Keratinocyte (primary cell): ENCODE data around the gene EIF3A. TPM values are rescaled to one million over a fixed set of nuclear protein-coding genes. Genes with fewer than 3 reads are reported as not detected.

ENCODE experiments used
- DNase-seq: peaks from one replicate; pipeline ENCODE4 v3.0.0-alpha.2; 2011; ENCODE audit warnings: low read depth, missing footprints, low spot score
- FAIRE-seq: peaks from 2 replicates; lab custom pipeline; 2011; peaks lifted over from hg19 to GRCh38; lab: Jason Lieb, UNC
- H2AFZ ChIP-seq: 2 replicates; pipeline ENCODE4 v1.6.0; 2012; ENCODE audit warnings: low read length, control low read depth, inconsistent platforms; ENCODE audit not compliant: control insufficient read depth
- H3K27ac ChIP-seq: 2 replicates; pipeline ENCODE4 v1.5.1; 2011; ENCODE audit warnings: low read length; ENCODE audit not compliant: control insufficient read depth, insufficient read depth
- H3K27me3 ChIP-seq: 3 replicates; pipeline ENCODE4 v1.6.0; 2011; ENCODE audit warnings: low read length; ENCODE audit not compliant: control insufficient read depth, insufficient read depth; ENCODE audit errors: extremely low read depth
- H3K36me3 ChIP-seq, 2 experiments: 2 replicates in 1 of 2; 3 replicates in 1 of 2; pipeline ENCODE4 v1.5.1; 2011; ENCODE audit warnings: low read length in 2 of 2, mild to moderate bottlenecking in 1 of 2; ENCODE audit not compliant: control insufficient read depth in 2 of 2, insufficient read depth in 2 of 2; ENCODE audit errors: extremely low read depth in 1 of 2
- H3K4me1 ChIP-seq: 3 replicates; pipeline ENCODE4 v1.5.1; 2011; ENCODE audit warnings: low read length; ENCODE audit not compliant: control insufficient read depth, insufficient read depth; ENCODE audit errors: extremely low read depth
- H3K4me2 ChIP-seq: 3 replicates; pipeline ENCODE4 v1.6.0; 2011; ENCODE audit warnings: low read depth, low read length; ENCODE audit not compliant: control insufficient read depth, insufficient read depth; ENCODE audit errors: extremely low read depth
- H3K4me3 ChIP-seq, 3 experiments: fragments of 200-600 bp in 1 of 3; sonication (generic) in 1 of 3; 2 replicates in 2 of 3; 3 replicates in 1 of 3; pipeline ENCODE4 v1.5.1; 2011 to 2016; ENCODE audit warnings: low read length in 3 of 3, mild to moderate bottlenecking in 3 of 3, control low read depth in 2 of 3, inconsistent platforms in 1 of 3, low read depth in 1 of 3, mixed read lengths in 1 of 3, mixed run types in 1 of 3, moderate library complexity in 1 of 3; ENCODE audit not compliant: control insufficient read depth in 2 of 3, insufficient read depth in 2 of 3; ENCODE audit errors: extremely low read depth in 1 of 3
- H3K79me2 ChIP-seq: 2 replicates; pipeline ENCODE4 v1.6.0; 2012; ENCODE audit warnings: low read length; ENCODE audit not compliant: control insufficient read depth, insufficient read depth
- H3K9ac ChIP-seq: 3 replicates; pipeline ENCODE4 v1.6.0; 2011; ENCODE audit warnings: low read length; ENCODE audit not compliant: control insufficient read depth, insufficient read depth; ENCODE audit errors: extremely low read depth
- H3K9me1 ChIP-seq: 3 replicates; pipeline ENCODE4 v1.6.0; 2011; ENCODE audit warnings: low read length; ENCODE audit not compliant: control insufficient read depth, insufficient read depth; ENCODE audit errors: extremely low read depth
- H3K9me3 ChIP-seq: 2 replicates; pipeline ENCODE4 v1.5.1; 2012; ENCODE audit warnings: low read depth, low read length; ENCODE audit not compliant: control insufficient read depth
- H4K20me1 ChIP-seq: 3 replicates; pipeline ENCODE4 v1.6.0; 2011; ENCODE audit warnings: low read length; ENCODE audit not compliant: control insufficient read depth, insufficient read depth; ENCODE audit errors: extremely low read depth
- CTCF ChIP-seq, 3 experiments: IDR thresholded peaks in 1 of 3; conservative IDR thresholded peaks in 1 of 3; optimal IDR thresholded peaks in 1 of 3; 2 replicates in 2 of 3; 3 replicates in 1 of 3; pipeline versions ENCODE3 to v1.5.1; 2011; ENCODE audit warnings: low read length in 3 of 3, mild to moderate bottlenecking in 3 of 3, moderate library complexity in 2 of 3, control low read depth in 1 of 3, inconsistent platforms in 1 of 3; ENCODE audit not compliant: insufficient read depth in 2 of 3; ENCODE audit errors: extremely low read depth in 1 of 3
- EZH2 ChIP-seq: IDR thresholded peaks from one replicate; pipeline ENCODE4 v1.6.1; 2012; ENCODE audit warnings: inconsistent platforms, mild to moderate bottlenecking, low read length, moderate library complexity
- dilution Hi-C: fragments of 300-500 bp; cut with MboI; formaldehyde crosslinking; loops from one replicate; pipeline ENCODE4 v1.7.0; 2020; ENCODE audit warnings: low sequenced_read_pairs; ENCODE audit not compliant: extremely low pct_ligation_motif_present
- polyA plus RNA-seq, 5 experiments: library from polyadenylated mRNA; depleted of rRNA in 3 of 5; stranded (reverse) in 3 of 5; stranded (forward) in 1 of 5; unstranded in 1 of 5; fragments of >200 nt; gene quantifications; 1 replicate in 1 of 5; 2 replicates in 3 of 5; 3 replicates in 1 of 5; pipeline versions ENCODE4 v1.2.1 to v1.2.3, GENCODE V29; 2011 to 2012; ENCODE audit warnings: missing spikeins in 2 of 5, low read depth in 1 of 5, low replicate concordance in 1 of 5

EIF3A gene
- polyA plus RNA-seq, 1 donor (not counting 4 experiments of a cell fraction or from before 2014, with no cell fraction given) = 84.4 TPM

DNA sequence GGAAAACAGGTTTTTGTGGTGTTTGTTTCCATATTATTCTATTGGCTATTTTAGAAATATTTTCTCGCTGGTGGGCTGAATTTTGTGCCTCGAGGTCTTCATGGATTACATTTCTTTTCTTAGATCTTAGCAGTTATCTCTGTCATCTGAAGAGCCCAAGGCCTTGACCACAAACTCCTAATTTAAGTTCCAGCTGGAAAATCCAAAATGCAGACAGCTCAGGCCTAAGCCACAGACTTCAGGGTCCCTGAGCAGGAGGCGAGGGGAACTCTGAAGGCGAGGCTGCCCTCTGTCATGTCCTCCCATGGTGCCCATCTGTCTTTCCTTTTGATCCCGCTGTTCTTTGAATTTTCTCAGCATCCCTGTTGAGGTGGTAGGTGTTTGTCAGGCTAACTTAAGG, 37.6 kb upstream of the EIF3A start:
- TF ChIP-seq EZH2 = no peak
- no peak for TF ChIP-seq CTCF (optimal IDR thresholded peaks at IDR 0.05 in 1 of 3, IDR thresholded peaks at IDR 0.05 in 1 of 3, conservative IDR thresholded peaks at IDR 0.05 in 1 of 3; ENCODE audit: extremely low read depth in 1 of 3, insufficient read depth in 2 of 3, low read length in 3 of 3)
- no peaks in the 10 kb centered on the region for H3K9me3 ChIP-seq
- H3K4me3 ChIP-seq = no peak overlapping the region
- H3K4me2 ChIP-seq = no peak overlapping the region
- H3K27me3 ChIP-seq = no peaks in the 10 kb centered on the region
- no peaks in the 10 kb centered on the region for H3K79me2 ChIP-seq
- DNase-seq (no peak), FAIRE-seq (no peak)
- no peak overlapping the region for H3K27ac ChIP-seq
- dilution Hi-C loops = no loop called here
- H2AFZ ChIP-seq = no peak overlapping the region
- H4K20me1 ChIP-seq = no peaks in the 10 kb centered on the region
- no peaks in the 10 kb centered on the region for H3K4me1 ChIP-seq
- H3K36me3 ChIP-seq = peaks cover 14 to 19% of the 10 kb centered on the region in 2 experiments
- no peaks in the 10 kb centered on the region for H3K9me1 ChIP-seq
- H3K9ac ChIP-seq = no peak overlapping the region

DNA sequence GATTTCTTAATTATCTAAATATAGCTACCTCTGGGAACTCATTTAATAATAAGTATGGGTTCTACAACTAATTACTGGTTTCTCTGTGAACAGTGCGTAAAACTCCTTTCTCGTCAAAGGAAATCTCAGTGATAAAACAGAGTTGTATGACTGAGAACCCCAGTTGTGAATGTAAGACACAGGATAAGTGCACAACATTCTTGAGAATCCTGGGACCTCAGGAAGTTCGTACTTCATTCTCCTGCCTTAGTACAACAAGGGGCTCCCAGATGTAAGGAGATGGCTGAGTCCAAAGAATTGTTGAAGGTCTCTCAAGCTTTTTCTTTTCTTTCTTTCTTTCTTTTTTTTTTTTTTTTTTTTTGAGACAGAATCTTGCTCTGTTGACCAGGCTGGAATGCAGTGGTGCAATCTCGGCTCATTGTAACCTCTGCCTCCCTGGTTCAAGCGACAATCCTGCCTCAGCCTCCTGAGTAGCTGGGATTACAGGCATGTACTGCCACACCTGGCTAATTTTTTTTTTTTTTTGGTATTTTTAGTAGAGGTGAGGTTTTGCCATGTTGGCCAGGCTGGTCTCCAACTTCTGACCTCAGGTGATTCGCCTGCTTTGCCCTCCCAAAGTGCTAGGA, 35.8 kb upstream of the EIF3A start:
- no peaks in the 10 kb centered on the region for H3K27me3 ChIP-seq
- H3K27ac ChIP-seq = no peak overlapping the region
- H4K20me1 ChIP-seq = no peaks in the 10 kb centered on the region
- no peak for TF ChIP-seq EZH2
- TF ChIP-seq CTCF (optimal IDR thresholded peaks at IDR 0.05 in 1 of 3, IDR thresholded peaks at IDR 0.05 in 1 of 3, conservative IDR thresholded peaks at IDR 0.05 in 1 of 3; ENCODE audit: extremely low read depth in 1 of 3, insufficient read depth in 2 of 3, low read length in 3 of 3) = no peak
- peaks cover 14 to 17% of the 10 kb centered on the region in 2 experiments for H3K36me3 ChIP-seq
- H3K4me1 ChIP-seq = no peaks in the 10 kb centered on the region
- H3K4me2 ChIP-seq = no peak overlapping the region
- no peak overlapping the region for H3K9ac ChIP-seq
- no peaks in the 10 kb centered on the region for H3K79me2 ChIP-seq
- no peak overlapping the region for H3K4me3 ChIP-seq
- no peaks in the 10 kb centered on the region for H3K9me1 ChIP-seq
- dilution Hi-C loops = no loop called here
- no peaks in the 10 kb centered on the region for H3K9me3 ChIP-seq
- FAIRE-seq (no peak), DNase-seq (no peak)
- no peak overlapping the region for H2AFZ ChIP-seq
